ENCODE data around the gene GPR33.

Gene GPR33

DNA sequence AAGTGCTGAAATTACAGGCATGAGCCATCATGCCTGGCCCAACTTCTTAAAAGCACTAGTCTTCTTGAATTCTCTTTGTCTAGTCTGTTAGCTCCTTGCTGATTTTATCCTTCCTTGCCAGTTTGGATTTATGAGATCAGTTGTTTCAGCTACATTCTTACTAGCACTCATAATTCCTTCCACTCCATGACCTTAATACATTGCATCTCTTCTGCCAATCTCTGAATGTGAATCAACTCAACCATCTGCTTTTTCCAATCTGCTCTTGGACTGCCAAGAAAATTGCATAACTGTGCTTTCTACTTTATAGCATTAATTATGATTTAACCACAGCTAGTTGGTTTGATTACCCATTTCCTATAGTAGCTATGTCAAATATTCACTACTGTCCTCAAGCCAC, 52.6 kb downstream of the GPR33 start:
- H3K27me3 ChIP-seq (ENCODE audit: control insufficient read depth, insufficient read depth, low read length) = no peaks in the 10 kb centered on the region
- no peaks in the 10 kb centered on the region for H3K36me3 ChIP-seq (ENCODE audit: control insufficient read depth, insufficient read depth, low read length)
- H3K4me3 ChIP-seq (ENCODE audit: low read depth, low read length) = no peak overlapping the region
- H3K4me1 ChIP-seq (ENCODE audit: control insufficient read depth, insufficient read depth, low read length) = no peaks in the 10 kb centered on the region
- no peaks in the 10 kb centered on the region for H3K9me3 ChIP-seq (ENCODE audit: control insufficient read depth, insufficient read depth, low read length)
- no peak overlapping the region for H3K9ac ChIP-seq (ENCODE audit: low read depth, low read length)

Data from iPS-15b (cell line).